HG02981 (cell line): ENCODE data around the gene PRR15L.
"Not testable (repeated sequence)": the region's sequence is repeated elsewhere in the genome, so short reads cannot be mapped to it uniquely, and the experiment has no call there.

ENCODE experiments used
- ATAC-seq: cut with Tn5 transposase; IDR thresholded peaks from one replicate; pipeline ENCODE4 v1.9.1; 2021; ENCODE audit warnings: mild to moderate bottlenecking, moderate library complexity; ENCODE audit not compliant: unreplicated experiment

Gene PRR15L

DNA sequence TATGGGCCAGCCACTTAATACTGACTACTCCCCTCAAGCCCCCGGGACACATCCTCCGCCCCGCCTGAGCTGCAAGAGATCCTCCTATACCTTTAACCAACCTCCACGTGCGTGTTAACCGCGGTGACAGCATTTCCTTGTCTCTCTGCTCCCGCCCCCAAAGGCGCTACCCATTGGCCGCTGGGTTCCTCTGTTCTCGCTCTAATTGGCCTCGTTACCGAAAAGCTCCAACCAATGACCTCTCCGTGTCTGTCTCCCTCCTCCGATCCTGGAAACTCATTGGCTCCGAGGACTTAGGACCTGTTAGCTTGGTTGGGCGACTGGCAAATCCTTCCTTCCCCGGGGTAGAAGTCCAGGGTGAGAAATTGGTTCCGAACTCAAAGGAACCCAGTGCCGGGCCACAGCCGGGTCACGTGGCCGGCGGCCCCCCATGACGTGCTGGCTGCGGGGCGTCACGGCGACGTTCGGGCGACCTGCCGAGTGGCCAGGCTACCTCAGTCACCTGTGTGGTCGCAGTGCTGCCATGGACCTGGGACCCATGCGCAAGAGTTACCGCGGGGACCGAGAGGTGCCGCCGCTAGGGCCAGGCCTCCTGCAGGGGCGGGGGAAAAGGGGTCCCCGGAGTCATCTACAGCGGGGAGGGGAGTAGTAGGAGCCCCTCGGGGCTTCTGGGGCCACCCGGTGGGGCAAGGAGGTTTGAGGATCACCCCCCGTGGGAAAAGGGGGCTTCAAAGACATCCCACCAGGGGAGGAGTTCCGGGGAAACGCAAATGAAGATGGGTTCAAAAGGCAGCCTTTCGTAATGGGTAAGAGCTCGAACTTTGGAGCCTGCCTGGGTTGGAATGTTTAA is 16.2 kb downstream of the PRR15L start, which contains the start of gene PNPO:
TSS of gene PNPO (plus strand) at position 326 of the 850 bp plus-strand sequence. CDS start at position 431, 105 bp downstream.
- peak; percentile 94 for ATAC-seq

DNA sequence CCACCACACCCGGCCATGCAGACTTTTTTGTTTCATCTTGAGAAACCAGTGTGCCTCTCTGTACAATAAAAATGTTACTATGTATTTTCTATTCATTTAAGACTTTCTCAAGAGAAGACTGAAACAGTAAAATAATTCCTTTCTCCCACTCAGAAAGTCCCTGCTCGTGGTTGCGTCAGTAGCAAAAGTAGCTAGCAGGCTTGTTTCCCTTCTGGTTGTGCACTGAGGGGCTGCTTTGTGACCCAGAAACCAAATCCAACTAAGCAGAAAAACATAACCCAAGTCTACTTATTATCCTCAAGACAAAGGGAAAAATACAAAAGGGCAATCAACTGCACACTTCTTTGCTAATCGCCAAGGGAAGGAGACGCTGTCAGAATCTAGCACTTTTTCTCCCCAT is 19.7 kb downstream of the PRR15L start:
- ATAC-seq: no peak

DNA sequence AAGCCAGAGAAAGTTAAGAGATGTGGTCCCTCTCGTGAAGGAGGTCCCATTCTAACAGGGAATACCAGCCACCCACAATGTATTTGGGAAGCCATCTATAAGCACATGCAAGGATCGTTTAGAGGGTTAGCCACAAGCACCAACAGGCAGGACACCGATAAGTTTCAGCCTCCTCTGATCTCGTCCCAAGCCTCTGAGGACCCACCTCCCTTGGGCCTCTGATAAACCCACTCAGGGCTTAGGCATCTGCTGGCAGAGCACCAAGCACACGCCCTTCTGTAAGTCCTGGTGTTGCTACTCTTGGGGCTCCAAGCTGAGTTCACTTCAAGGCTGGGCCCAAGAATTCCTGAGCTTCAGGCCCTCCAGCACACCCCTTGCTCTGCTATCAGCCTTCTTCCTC is 21.7 kb downstream of the PRR15L start:
- ATAC-seq: no peak

GRCh38 chr17:47935468-47935867 is 22.2 kb downstream of the PRR15L start:
- not testable (repeated sequence) for ATAC-seq

GRCh38 chr17:47934856-47935255 is 22.8 kb downstream of the PRR15L start:
- no peak for ATAC-seq

DNA sequence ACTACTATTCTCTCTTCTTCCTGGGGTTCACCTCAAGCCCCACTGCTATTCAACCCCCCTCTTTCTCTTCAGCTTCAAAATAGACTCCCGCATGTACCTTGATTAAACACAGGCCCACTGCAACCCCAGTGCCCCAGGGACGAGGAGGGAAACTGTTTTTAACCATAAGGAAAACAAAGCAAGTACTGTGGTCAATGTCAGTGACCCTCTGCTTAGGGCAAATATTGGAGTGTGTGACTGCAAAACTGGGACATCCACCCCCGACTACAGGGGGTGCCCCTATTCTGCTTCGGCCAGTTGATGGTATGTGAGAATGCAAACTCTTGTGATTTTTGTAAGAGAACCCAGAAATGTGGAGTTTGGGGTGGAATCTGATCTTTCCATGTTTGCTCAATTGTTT is 25.8 kb downstream of the PRR15L start:
- no peak for ATAC-seq

DNA sequence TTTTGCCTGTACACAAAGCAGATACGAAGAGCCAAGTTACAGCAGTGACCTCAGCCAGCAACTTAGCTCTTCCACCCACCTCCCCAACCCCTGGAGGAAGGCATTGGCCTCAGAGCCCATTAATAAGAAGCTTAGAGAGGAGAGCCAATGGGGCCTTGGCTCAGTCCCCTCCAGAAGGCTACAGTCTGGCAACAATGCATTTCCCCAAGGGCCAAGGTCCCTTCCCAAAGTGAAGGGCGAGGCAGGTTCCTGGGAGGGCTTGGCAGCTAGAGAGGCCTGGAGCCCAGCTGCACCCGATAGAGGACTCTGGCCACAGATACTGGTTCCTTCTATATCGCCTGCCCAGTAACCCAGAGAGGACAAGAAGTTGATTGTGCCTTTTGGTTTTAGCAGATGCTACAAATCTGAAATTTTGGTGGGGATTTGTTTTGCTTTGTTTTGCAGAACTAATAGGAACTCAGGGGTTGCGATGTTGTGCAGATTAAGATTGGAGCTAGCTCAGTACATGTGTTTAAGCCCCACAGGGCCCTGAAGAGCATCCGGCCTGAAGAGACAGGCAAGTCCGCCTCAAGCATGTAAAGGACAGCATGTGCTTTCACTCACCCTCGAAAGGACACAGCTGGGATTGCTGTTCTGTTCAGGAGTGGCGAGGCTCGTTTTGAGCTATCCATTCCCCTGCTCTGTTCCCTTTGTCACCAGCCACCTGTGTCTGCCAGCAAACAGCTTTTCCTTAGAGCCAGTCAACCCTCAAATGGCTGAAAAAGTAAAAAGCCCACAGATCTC is 28.3 kb downstream of the PRR15L start:
- ATAC-seq: no peak

DNA sequence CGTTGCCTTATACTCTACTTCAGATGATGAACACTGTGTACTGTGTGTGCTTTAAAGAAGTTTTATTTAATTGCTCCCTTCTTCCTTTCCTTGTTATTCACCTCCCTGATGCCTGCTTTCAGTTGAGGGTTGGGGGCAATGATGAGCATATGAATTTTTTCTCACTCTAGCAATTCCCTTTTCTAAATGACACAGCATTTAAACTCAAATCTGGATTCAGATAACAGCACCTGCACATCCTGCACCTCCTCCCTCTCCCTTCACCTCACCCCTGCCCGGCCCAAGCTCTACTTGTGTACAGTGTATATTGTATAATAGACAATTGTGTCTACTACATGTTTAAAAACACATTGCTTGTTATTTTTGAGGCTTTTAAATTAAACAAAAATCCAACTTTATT is 29.3 kb downstream of the PRR15L start:
- no peak for ATAC-seq

GRCh38 chr17:47927821-47928400 is 29.8 kb downstream of the PRR15L start:
- ATAC-seq: no peak

DNA sequence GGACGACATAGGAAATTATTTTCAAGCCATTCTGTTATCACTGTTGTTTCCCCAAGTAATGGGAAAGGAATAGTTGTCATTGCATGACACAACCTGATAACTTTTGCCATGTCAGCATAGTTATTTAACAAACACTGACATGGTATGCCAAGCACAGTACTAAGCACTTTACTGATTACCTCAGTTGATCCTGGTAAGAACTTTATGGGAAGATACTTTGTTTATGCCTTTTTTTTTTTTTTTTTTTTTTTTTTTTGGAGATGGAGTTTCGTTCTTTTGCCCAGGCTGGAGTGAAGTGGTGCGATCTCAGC is 32.0 kb downstream of the PRR15L start:
- ATAC-seq: no peak

GRCh38 chr17:47924785-47925677 is 32.7 kb downstream of the PRR15L start:
- ATAC-seq: no peak

- not testable (repeated sequence) for ATAC-seq
Measured at GRCh38 chr17:47919889-47920288, 37.8 kb downstream of the PRR15L start.

- no peak for ATAC-seq
Measured at GRCh38 chr17:47918991-47919390, 38.7 kb downstream of the PRR15L start.

- no peak for ATAC-seq
Measured at GRCh38 chr17:47918006-47918405, 39.7 kb downstream of the PRR15L start.

DNA sequence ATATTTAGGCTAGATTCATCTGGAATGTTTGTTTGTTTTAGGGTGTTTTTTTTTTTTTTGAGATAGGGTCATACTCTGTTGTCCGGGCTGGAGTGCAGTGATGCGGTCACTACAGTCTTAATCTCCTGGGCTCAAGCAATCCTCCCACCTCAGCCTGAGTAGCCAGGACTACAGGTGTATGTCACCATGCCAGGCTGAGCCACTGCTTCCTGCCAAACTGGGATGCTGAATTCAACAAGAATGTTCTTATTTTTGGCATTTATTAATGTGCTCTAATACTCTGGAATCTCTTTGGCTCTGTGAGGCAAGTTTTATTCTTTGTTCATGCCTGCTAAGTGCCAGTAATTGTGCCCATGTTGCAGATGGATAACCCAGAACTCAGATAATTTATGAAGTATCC is 40.1 kb downstream of the PRR15L start:
- ATAC-seq: no peak

DNA sequence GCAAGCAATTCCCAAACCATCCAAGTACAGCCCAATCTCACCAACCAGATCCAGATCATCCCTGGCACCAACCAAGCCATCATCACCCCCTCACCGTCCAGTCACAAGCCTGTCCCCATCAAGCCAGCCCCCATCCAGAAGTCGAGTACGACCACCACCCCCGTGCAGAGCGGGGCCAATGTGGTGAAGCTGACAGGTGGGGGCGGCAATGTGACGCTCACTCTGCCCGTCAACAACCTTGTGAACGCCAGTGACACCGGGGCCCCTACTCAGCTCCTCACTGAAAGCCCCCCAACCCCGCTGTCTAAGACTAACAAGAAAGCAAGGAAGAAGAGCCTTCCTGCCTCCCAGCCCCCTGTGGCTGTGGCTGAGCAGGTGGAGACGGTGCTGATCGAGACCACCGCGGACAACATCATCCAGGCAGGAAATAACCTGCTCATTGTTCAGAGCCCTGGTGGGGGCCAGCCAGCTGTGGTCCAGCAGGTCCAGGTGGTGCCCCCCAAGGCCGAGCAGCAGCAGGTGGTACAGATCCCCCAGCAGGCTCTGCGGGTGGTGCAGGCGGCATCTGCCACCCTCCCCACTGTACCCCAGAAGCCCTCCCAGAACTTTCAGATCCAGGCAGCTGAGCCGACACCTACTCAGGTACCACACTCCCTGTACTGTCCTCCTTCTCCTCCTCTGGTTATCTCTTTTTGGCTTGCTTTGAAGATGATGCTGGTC is 41.0 kb downstream of the PRR15L start:
- ATAC-seq: no peak

DNA sequence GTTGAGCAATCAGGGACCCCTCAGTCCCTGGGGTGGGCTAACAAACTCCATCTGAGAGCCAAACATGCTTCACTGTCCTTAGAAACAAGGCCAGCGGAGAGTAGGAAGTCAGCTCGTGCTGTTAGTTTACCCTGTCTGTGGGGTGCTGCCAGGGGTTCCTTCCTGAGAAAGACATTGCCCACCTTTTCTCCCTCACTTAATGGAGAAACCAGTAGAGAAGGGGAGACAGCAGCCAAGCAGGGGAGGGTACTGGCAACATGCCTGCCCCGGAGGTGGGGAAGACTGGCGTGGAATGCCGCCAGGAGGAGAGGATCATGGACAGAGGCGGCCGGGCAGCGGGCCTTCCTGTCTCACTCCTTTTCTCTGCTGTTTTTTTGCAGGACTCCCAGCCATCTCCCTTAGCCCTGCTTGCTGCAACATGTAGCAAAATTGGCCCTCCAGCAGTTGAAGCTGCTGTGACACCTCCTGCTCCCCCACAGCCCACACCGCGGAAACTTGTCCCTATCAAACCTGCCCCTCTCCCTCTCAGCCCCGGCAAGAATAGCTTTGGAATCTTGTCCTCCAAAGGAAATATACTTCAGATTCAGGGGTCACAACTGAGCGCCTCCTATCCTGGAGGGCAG is 41.8 kb downstream of the PRR15L start:
- no peak for ATAC-seq

- no peak for ATAC-seq
Measured at GRCh38 chr17:47914306-47914948, 43.3 kb downstream of the PRR15L start.

GRCh38 chr17:47913050-47913449 is 44.6 kb downstream of the PRR15L start:
- no peak for ATAC-seq
